Type B pancreatic cell (in vitro differentiated cells): Measurements from ENCODE around the gene OLA1. TPM values are rescaled to one million over a fixed set of nuclear protein-coding genes. Genes with fewer than 3 reads are reported as not detected.

Experiments
- DNase-seq: peaks from one replicate; pipeline ENCODE4 v3.0.0; 2021; ENCODE audit warnings: mixed read lengths; ENCODE audit not compliant: unreplicated experiment; ENCODE audit errors: extremely low spot score
- H3K27ac Mint-ChIP-seq: 2 replicates; pipeline ENCODE4 v1.8.0; 2021; ENCODE audit warnings: mild to moderate bottlenecking, mixed read lengths
- H3K27me3 Mint-ChIP-seq: 2 replicates; pipeline ENCODE4 v1.8.0; 2021; ENCODE audit warnings: mixed read lengths
- H3K36me3 Mint-ChIP-seq: 2 replicates; pipeline ENCODE4 v1.8.0; 2021; ENCODE audit warnings: mixed read lengths
- H3K4me1 Mint-ChIP-seq: one replicate; pipeline ENCODE4 v1.8.0; 2021; ENCODE audit warnings: mixed read lengths; ENCODE audit not compliant: unreplicated experiment
- H3K4me3 Mint-ChIP-seq: 2 replicates; pipeline ENCODE4 v1.8.0; 2021; ENCODE audit warnings: mild to moderate bottlenecking, mixed read lengths
- H3K9me3 Mint-ChIP-seq: 2 replicates; pipeline ENCODE4 v1.8.0; 2021; ENCODE audit warnings: mixed read lengths
- total RNA-seq: library from RNA; stranded (reverse); gene quantifications from 2 replicates; pipeline ENCODE4 v1.2.1, GENCODE V29; 2021; ENCODE audit warnings: low replicate concordance
- TF ChIP-seq, protein P1 (sequence below): fragments of 200-600 bp; sonication (generic); conservative IDR thresholded peaks from 2 replicates; pipeline ENCODE4 v1.5.0; 2021; ENCODE audit warnings: antibody characterized with exemption, mild to moderate bottlenecking

Gene OLA1
- total RNA-seq, 1 donor from 2014 or later = 94.4 TPM

DNA sequence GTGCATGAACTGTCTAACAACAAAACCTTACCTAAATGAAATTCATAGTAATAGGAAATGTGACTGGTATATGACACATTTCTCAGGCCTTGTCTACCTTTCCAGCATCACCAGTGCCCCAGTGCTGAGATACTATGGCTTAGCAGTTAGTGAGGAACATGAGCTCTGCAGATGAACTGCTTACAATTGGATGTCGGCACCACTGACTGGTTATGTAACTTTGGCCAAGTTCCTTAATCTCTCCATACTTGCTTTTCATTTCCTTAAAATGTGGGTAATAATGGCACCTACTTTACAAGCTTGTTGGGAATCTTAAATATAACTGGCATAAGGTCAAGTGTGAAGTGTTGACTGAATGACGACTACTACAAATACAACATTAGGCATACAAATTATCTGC, 136.3 kb downstream of the OLA1 start:
- TF ChIP-seq, protein P1, sequence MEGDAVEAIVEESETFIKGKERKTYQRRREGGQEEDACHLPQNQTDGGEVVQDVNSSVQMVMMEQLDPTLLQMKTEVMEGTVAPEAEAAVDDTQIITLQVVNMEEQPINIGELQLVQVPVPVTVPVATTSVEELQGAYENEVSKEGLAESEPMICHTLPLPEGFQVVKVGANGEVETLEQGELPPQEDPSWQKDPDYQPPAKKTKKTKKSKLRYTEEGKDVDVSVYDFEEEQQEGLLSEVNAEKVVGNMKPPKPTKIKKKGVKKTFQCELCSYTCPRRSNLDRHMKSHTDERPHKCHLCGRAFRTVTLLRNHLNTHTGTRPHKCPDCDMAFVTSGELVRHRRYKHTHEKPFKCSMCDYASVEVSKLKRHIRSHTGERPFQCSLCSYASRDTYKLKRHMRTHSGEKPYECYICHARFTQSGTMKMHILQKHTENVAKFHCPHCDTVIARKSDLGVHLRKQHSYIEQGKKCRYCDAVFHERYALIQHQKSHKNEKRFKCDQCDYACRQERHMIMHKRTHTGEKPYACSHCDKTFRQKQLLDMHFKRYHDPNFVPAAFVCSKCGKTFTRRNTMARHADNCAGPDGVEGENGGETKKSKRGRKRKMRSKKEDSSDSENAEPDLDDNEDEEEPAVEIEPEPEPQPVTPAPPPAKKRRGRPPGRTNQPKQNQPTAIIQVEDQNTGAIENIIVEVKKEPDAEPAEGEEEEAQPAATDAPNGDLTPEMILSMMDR = no peak

DNA sequence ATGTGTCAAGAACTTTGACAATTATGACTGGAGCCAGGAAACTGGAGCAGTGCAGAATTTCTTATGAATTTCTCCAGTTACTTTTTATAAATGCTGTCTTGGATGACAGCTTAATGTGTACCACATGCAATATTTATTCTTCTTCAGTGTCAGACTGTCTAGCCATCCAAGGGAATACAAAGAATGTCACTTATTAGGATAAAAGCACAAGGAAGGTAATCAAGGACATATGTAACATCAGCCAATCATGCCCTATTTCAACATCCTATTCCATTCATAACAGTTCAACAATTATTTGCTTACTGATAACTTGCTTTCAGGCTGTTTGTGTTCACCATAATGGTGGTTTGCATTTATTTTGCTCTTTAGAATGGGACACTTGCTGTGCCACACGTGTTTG, 139.8 kb downstream of the OLA1 start:
- H3K4me1 Mint-ChIP-seq = peaks cover 4% of the 10 kb centered on the region
- TF ChIP-seq, protein P1 = no peak
- H3K9me3 Mint-ChIP-seq = no peaks in the 10 kb centered on the region
- H3K36me3 Mint-ChIP-seq = no peaks in the 10 kb centered on the region
- H3K27ac Mint-ChIP-seq = no peak overlapping the region
- H3K27me3 Mint-ChIP-seq = no peaks in the 10 kb centered on the region
- no peak for DNase-seq
- H3K4me3 Mint-ChIP-seq = no peak overlapping the region

More for the DNA sequence above, 136.3 kb downstream of the OLA1 start:
- Mint-ChIP-seq H3K27ac (no peak overlapping the region), H3K9me3 (no peaks in the 10 kb centered on the region), H3K36me3 (no peaks in the 10 kb centered on the region), H3K27me3 (no peaks in the 10 kb centered on the region), H3K4me3 (no peak overlapping the region), H3K4me1 (peaks cover 4% of the 10 kb centered on the region)
- DNase-seq = no peak

DNA sequence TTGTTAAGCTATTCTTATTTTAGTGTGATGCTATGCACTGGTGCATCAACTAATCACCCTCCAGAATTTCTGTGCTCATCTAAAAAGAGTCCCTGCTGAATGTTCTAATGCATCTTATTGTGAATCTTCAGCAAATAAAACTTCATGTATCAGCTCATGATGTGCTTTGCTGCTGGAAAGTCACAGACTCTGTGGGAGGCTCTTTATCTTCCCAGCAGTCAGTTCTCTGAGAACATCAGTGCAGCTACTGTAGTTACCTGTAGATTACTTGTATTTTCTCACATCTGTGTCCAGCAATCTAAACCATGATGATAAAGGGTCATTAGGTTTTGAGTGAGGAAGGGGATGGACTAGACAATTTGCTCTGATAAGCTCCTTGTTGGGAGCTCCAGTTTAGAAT, 141.6 kb downstream of the OLA1 start:
- no peak for DNase-seq
- H3K27me3 Mint-ChIP-seq = no peaks in the 10 kb centered on the region
- no peak overlapping the region for H3K27ac Mint-ChIP-seq
- H3K4me3 Mint-ChIP-seq = no peak overlapping the region
- H3K36me3 Mint-ChIP-seq = peaks cover 4% of the 10 kb centered on the region
- H3K9me3 Mint-ChIP-seq = no peaks in the 10 kb centered on the region
- TF ChIP-seq, protein P1 = no peak
- peaks cover 4% of the 10 kb centered on the region for H3K4me1 Mint-ChIP-seq

DNA sequence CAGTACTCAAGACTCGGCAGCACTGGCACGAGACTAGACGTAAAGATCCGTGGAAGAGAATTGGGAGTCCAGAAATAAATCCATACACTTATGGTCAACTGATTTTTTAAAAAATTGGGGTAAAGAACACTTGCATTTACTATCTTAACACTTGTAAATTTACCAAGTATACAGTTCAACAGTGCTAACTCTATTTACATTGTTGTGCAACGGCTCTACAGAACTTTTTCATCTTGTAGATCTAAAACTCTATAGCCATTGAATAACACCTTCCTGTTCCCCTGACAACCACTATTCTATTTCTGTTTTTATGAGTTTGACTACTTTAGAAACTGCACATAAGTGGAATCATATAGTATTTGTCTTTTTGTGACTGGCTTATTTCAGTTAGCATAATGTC, 153.8 kb downstream of the OLA1 start:
- peaks cover 11% of the 10 kb centered on the region for H3K36me3 Mint-ChIP-seq
- H3K9me3 Mint-ChIP-seq = no peaks in the 10 kb centered on the region
- no peaks in the 10 kb centered on the region for H3K27me3 Mint-ChIP-seq
- TF ChIP-seq, protein P1 = no peak
- H3K4me3 Mint-ChIP-seq = no peak overlapping the region
- DNase-seq = no peak
- no peaks in the 10 kb centered on the region for H3K4me1 Mint-ChIP-seq
- H3K27ac Mint-ChIP-seq = no peak overlapping the region

DNA sequence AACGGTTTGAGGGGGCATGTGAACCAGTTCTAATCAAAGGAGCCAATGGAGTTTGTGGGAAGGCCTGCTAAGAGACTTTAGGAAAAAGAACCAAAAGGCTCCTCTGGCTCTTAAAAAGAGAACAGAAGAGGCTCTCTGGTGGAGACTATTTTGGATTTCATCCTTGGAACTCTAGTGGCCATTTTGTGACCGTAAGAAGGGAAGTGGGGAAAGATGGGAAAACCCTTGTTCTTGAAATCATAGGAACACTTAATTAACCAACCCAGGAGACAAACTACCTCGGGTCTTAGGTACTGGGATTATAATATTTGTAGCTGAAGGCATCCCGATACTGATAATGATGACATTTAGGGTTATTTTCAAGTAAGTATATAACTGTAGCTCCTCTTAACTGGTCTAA, 157.9 kb downstream of the OLA1 start:
- H3K27me3 Mint-ChIP-seq = no peaks in the 10 kb centered on the region
- H3K9me3 Mint-ChIP-seq = peaks cover 6% of the 10 kb centered on the region
- no peak for DNase-seq
- H3K36me3 Mint-ChIP-seq = peaks cover 10% of the 10 kb centered on the region
- no peak overlapping the region for H3K27ac Mint-ChIP-seq
- no peak overlapping the region for H3K4me3 Mint-ChIP-seq
- TF ChIP-seq, protein P1 = no peak
- no peaks in the 10 kb centered on the region for H3K4me1 Mint-ChIP-seq
